ENCODE data around the gene DCDC2C. TPM values are rescaled to one million over a fixed set of nuclear protein-coding genes. Genes with fewer than 3 reads are reported as not detected.

The DCDC2C gene
- total and polyA plus RNA-seq, 2 experiments from 2014 or later = not detected

GRCh38 chr2:3678212-3678611 is 25.2 kb upstream of the DCDC2C start:
- DNase-seq = no peak
- no peak overlapping the region for H3K9ac ChIP-seq
- no peaks in the 10 kb centered on the region for H3K79me2 ChIP-seq (ENCODE audit: insufficient read depth)
- TF ChIP-seq EZH2 (IDR thresholded peaks at IDR 0.05; ENCODE audit: insufficient read depth, poor library complexity, severe bottlenecking) = no peak
- no peak for TF ChIP-seq EZH2phosphoT487 (IDR thresholded peaks at IDR 0.05; ENCODE audit: insufficient read depth, low read depth)
- H2AFZ ChIP-seq = no peak overlapping the region
- H3K9me3 ChIP-seq (ENCODE audit: low read depth) = no peaks in the 10 kb centered on the region
- no peaks in the 10 kb centered on the region for H3K9me2 ChIP-seq (ENCODE audit: insufficient read depth)
- 49 to 50% methylated on average over 9 of the region's 9 CpGs for WGBS, 2 experiments (ENCODE audit: low coverage in 1 of 2, low lambda C conversion rate in 2 of 2, missing lambda C conversion rate in 2 of 2)
- no peak overlapping the region for H3K27ac ChIP-seq
- H3F3A ChIP-seq (ENCODE audit: insufficient read depth) = no peaks in the 10 kb centered on the region
- H3K4me1 ChIP-seq (ENCODE audit: insufficient read depth) = no peaks in the 10 kb centered on the region
- H3K36me3 ChIP-seq (ENCODE audit: low read depth) = no peaks in the 10 kb centered on the region
- H4K20me1 ChIP-seq (ENCODE audit: insufficient read depth) = no peaks in the 10 kb centered on the region
- H3K4me3 ChIP-seq = no peak overlapping the region
- no peak overlapping the region for H3K4me2 ChIP-seq (ENCODE audit: unreplicated experiment)
- no peaks in the 10 kb centered on the region; the same call in 1 of the 2 replicates for H3K27me3 ChIP-seq (replicated peaks; ENCODE audit: insufficient read depth)
- in situ Hi-C loops (cut with MboI) = no loop called here

- Histone ChIP-seq H3K4me3 (no peak overlapping the region), H3K4me2 (ENCODE audit: unreplicated experiment) (no peak overlapping the region), H3K9me2 (ENCODE audit: insufficient read depth) (no peaks in the 10 kb centered on the region), H3K79me2 (ENCODE audit: insufficient read depth) (no peaks in the 10 kb centered on the region), H2AFZ (no peak overlapping the region), H3K27me3 (replicated peaks; ENCODE audit: insufficient read depth) (no peaks in the 10 kb centered on the region), H4K20me1 (ENCODE audit: insufficient read depth) (no peaks in the 10 kb centered on the region), H3K9ac (no peak overlapping the region), H3K4me1 (ENCODE audit: insufficient read depth) (no peaks in the 10 kb centered on the region), H3F3A (ENCODE audit: insufficient read depth) (no peaks in the 10 kb centered on the region), H3K27ac (no peak overlapping the region), H3K9me3 (ENCODE audit: low read depth) (no peaks in the 10 kb centered on the region), H3K36me3 (ENCODE audit: low read depth) (no peaks in the 10 kb centered on the region)
- in situ Hi-C loops (cut with MboI) = no loop called here
- TF ChIP-seq EZH2 (IDR thresholded peaks at IDR 0.05; ENCODE audit: insufficient read depth, poor library complexity, severe bottlenecking) (no peak), EZH2phosphoT487 (IDR thresholded peaks at IDR 0.05; ENCODE audit: insufficient read depth, low read depth) (no peak)
- no peak for DNase-seq
- WGBS, 2 experiments (ENCODE audit: low coverage in 1 of 2, low lambda C conversion rate in 2 of 2, missing lambda C conversion rate in 2 of 2) = 64 to 72% methylated on average over 2 of the region's 2 CpGs
Observed at GRCh38 chr2:3679180-3679579, 24.2 kb upstream of the DCDC2C start.

GRCh38 chr2:3679616-3680393 is 23.6 kb upstream of the DCDC2C start:
- Histone ChIP-seq H4K20me1 (ENCODE audit: insufficient read depth) (no peaks in the 10 kb centered on the region), H3K4me2 (ENCODE audit: unreplicated experiment) (no peak overlapping the region), H2AFZ (no peak overlapping the region), H3K36me3 (ENCODE audit: low read depth) (no peaks in the 10 kb centered on the region), H3K9me2 (ENCODE audit: insufficient read depth) (no peaks in the 10 kb centered on the region), H3K4me1 (ENCODE audit: insufficient read depth) (no peaks in the 10 kb centered on the region), H3K79me2 (ENCODE audit: insufficient read depth) (no peaks in the 10 kb centered on the region), H3K27ac (no peak overlapping the region), H3F3A (ENCODE audit: insufficient read depth) (no peaks in the 10 kb centered on the region), H3K4me3 (no peak overlapping the region), H3K9ac (no peak overlapping the region), H3K27me3 (replicated peaks; ENCODE audit: insufficient read depth) (no peaks in the 10 kb centered on the region), H3K9me3 (ENCODE audit: low read depth) (no peaks in the 10 kb centered on the region)
- in situ Hi-C loops (cut with MboI) = no loop called here
- 50 to 55% methylated on average over 23 of the region's 23 CpGs for WGBS, 2 experiments (ENCODE audit: low coverage in 1 of 2, low lambda C conversion rate in 2 of 2, missing lambda C conversion rate in 2 of 2)
- no peak for TF ChIP-seq EZH2 (IDR thresholded peaks at IDR 0.05; ENCODE audit: insufficient read depth, poor library complexity, severe bottlenecking)
- no peak for TF ChIP-seq EZH2phosphoT487 (IDR thresholded peaks at IDR 0.05; ENCODE audit: insufficient read depth, low read depth)
- DNase-seq = no peak

- WGBS, 2 experiments (ENCODE audit: low coverage in 1 of 2, low lambda C conversion rate in 2 of 2, missing lambda C conversion rate in 2 of 2) = 61 to 66% methylated on average over 18 of the region's 18 CpGs
- no peak for TF ChIP-seq EZH2phosphoT487 (IDR thresholded peaks at IDR 0.05; ENCODE audit: insufficient read depth, low read depth)
- no peak for TF ChIP-seq EZH2 (IDR thresholded peaks at IDR 0.05; ENCODE audit: insufficient read depth, poor library complexity, severe bottlenecking)
- in situ Hi-C loops (cut with MboI) = no loop called here
Observed at GRCh38 chr2:3680548-3681345, 22.6 kb upstream of the DCDC2C start.

More at GRCh38 chr2:3680548-3681345, 22.6 kb upstream of the DCDC2C start:
- no peak overlapping the region for H2AFZ ChIP-seq
- H3F3A ChIP-seq (ENCODE audit: insufficient read depth) = no peaks in the 10 kb centered on the region
- no peaks in the 10 kb centered on the region for H3K4me1 ChIP-seq (ENCODE audit: insufficient read depth)
- H3K9me3 ChIP-seq (ENCODE audit: low read depth) = no peaks in the 10 kb centered on the region
- H3K27ac ChIP-seq = no peak overlapping the region
- no peaks in the 10 kb centered on the region for H3K27me3 ChIP-seq (replicated peaks; ENCODE audit: insufficient read depth)
- no peaks in the 10 kb centered on the region for H3K9me2 ChIP-seq (ENCODE audit: insufficient read depth)
- no peak for DNase-seq
- H4K20me1 ChIP-seq (ENCODE audit: insufficient read depth) = no peaks in the 10 kb centered on the region
- no peak overlapping the region for H3K4me2 ChIP-seq (ENCODE audit: unreplicated experiment)
- H3K36me3 ChIP-seq (ENCODE audit: low read depth) = no peaks in the 10 kb centered on the region
- no peaks in the 10 kb centered on the region for H3K79me2 ChIP-seq (ENCODE audit: insufficient read depth)
- no peak overlapping the region for H3K4me3 ChIP-seq
- no peak overlapping the region for H3K9ac ChIP-seq
